NCI-H1048 (cell line): ENCODE data around the gene CEP152.

ENCODE experiments used
- DNase-seq: peaks from one replicate; lab custom pipeline; 2025; lab: John Stamatoyannopoulos, UW

Gene CEP152

GRCh38 chr15:48765022-48765421 lies 45.8 kb downstream of the CEP152 start:
- DNase-seq: no peak

DNA sequence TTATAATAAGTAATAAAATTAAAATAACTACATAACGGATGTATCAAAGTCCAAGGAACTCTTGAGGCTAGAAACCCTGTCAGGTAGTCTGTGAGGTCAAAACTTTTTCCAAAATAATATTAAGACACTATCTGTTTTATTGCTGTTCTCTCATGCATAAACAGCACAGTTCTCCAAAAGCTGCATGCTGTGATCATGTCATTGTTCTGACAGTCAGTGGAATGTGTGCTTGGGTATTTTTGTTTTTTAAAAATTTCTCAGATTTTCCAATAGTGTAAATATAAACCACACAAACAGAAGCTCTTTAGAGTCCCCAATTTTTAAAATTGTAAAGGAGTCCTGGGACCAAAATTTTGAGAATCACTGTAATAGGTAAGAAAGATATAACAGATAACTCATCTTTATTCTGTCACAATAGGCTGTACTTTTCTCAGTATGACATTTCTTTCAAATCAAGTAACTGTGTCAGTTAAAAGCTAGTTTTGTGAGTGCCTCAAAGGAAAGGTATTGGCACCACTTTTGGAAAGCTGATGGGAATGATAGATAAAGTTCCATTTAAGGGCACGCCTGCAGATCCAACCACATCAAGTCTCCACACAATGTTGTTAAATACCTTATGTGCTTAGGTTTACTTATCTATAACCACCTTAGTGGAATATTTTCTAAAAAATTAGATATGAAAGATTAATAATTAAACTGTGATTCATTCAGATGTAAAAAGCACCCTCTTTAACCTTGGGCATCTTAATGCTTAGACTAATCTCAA lies 49.3 kb downstream of the CEP152 start:
- no peak for DNase-seq

DNA sequence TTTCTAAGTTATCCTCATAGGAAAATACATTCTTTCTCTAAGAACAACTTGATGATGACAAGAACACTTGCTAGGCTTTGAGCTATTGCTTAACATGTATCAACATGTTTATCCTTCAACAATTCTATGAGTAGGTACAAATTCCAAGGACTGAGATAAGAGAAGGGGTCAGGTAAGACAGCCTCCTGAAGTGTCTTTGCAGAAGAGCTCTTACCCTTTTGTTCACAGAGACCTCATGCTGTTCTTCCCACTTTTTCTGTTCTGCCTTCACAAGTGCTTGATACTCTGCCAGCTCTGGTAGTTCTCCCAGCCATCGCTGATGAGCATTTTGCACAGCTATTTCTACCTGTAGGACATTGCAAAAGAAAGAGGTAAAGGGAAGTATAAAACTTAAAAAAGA lies 50.9 kb downstream of the CEP152 start:
- DNase-seq: no peak

DNA sequence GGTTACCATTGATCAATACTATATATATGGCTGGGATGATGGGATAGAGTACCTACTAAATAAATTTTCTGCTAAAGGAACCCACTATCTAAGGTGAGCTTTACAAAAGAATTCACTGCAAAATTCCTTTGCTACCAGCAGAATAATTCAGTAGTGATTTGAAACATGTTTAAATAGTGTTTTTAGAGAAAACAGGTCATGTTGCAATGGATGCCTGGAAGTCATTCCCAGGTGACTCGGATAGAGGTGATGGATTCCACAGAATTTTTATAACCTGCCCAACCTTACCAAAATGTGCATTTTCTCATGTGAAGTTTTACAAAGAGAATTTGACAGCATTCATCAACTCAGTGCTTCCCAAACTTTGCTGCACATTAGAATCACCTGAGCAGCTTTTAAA lies 53.2 kb downstream of the CEP152 start:
- no peak for DNase-seq

DNA sequence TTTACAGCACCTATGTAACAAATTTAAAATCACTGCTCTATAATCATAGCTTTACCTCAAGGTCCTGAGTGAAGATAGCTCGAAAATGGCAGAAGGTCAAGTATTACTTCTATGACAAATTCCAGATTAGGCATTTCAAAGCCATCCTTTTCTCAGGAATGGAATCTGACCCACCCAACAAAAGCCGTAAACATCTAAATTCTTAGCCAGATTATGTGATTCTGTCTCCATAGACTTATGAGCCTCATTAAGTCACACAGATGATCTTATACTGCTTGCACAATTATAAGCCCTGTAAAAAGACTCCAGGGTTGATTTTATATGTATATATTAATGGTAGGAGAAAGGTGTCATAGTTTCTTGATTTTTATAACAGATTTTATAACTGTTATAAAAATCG lies 56.9 kb downstream of the CEP152 start:
- DNase-seq: no peak

DNA sequence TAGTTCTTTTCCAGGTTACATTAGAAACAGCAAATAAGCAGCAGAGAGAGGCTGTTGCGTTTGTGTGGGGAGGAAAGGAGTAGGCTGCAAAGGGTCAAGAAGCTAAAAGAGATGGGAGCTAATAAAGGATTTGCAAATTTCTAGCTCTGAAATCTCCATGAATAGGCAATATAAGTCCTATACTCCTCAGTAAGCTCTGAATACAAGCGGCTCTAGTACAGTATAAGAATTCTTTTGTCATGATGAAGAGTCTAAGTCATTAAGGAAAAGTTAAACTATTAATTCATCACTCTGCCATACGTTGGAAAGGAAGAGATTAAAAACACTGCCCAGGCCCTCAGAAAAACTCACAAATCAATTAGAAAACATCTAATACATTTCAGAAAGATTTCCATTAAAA lies 59.3 kb downstream of the CEP152 start:
- no peak for DNase-seq

GRCh38 chr15:48748535-48748934 lies 62.3 kb downstream of the CEP152 start:
- no peak for DNase-seq

- no peak for DNase-seq
Measured at GRCh38 chr15:48733615-48734014, 77.3 kb downstream of the CEP152 start.

DNA sequence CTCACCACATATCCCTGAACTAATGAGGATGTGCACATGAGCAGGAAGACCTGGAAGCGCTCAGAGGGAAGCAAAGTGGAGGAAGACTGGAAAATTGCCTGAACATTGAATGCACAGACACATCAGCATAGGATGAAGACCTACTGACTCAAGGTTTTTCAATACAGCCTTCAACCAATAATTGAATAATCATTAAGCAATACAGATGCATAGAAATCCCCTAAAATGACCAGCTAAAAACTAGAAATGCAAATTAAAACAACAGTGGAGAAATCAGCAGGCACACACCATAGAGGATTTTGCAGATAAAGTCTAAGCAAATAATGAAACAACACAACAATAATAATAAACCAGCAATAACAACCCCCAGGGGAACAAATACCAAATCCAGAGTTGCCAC lies 80.4 kb downstream of the CEP152 start:
- no peak for DNase-seq

GRCh38 chr15:48723969-48724368 lies 86.9 kb downstream of the CEP152 start:
- no peak for DNase-seq

DNA sequence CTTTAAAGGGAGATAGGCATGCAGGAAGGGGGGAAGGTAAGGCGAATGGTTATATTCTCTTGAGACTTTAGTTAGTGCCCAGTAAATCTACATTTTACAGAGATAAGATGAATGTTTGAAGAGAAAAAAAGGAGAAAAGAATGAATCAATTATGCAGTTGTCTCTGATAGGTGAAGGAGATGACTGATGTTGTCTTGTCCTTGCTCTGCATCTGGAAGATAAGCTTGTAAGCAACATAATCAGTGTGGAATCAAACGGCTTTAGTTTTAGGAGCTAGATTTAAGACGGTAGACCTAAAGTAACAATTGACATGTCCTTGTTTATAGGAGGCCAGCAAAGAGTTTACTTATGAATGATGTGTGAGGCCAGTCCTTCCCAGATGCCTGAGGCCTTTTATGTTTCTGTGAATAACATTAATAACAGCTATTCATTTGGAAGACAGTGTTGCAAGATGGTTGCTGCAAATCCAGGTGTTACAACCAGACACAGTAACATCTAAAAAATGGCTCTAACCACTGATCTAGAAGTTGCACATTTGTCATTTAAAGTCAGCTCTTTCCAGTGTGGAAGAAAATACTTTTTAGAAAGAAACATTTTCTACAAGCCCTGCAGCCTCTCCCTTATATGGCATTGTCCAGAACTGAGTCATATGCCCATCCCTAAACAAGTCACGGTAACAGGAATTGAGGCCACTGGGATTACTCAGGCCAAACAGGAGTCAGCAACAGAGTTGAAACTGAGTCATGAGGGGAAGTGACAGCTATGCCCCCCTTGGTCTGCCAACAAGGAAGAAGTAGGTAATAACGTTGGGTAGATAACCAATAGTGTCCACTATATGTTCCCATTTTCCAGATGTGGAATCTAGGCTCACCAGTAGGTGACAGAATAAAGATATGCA lies 87.9 kb downstream of the CEP152 start:
- no peak for DNase-seq

- DNase-seq: no peak
Measured at GRCh38 chr15:48721061-48721810, 89.6 kb downstream of the CEP152 start.

- DNase-seq: no peak
Measured at GRCh38 chr15:48720646-48721045, 90.2 kb downstream of the CEP152 start.

- no peak for DNase-seq
Measured at GRCh38 chr15:48719668-48720067, 91.2 kb downstream of the CEP152 start.

DNA sequence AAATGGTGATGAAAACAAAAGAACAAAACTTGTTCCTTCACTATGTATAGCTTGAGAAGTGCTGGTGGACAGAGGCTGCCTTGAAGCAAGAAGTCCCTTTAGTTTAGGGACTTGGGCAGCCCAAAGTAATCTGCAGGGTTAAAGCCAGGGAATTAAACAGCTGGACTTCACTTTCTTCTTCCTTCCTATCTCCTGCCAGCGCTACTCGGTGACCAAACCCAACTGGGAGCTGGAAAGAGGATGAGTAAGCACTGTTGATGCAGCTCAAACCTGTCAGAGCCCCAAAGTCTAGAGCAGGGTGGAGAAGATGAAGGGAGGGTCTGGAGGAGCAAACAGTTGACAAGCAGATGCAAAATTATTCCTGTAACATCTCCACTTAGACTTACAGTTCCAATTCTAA lies 92.2 kb downstream of the CEP152 start:
- DNase-seq: no peak

GRCh38 chr15:48717458-48717857 lies 93.4 kb downstream of the CEP152 start:
- DNase-seq: no peak

- no peak for DNase-seq
Measured at GRCh38 chr15:48712546-48712945, 98.3 kb downstream of the CEP152 start.

GRCh38 chr15:48710952-48711495 lies 99.8 kb downstream of the CEP152 start:
- no peak for DNase-seq

DNA sequence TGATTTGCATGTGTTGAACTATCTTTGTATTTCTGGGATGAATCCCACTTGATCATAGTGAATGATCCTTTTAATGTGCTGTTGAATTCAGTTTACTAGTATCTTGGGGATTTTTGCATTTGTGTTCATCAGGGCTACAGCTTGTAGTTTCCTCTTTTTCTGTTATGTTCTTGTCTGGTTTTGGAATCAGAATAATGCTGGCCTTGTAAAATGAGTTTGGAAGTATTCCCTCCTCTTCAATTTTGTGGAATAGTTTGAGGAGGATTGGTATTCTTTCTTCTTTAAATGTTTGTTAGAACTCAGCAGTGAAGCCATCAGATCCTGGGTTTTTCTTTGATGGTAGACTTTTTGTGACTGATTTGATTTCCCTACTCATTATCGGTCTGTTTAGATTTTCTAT lies 102.2 kb downstream of the CEP152 start:
- no peak for DNase-seq

DNA sequence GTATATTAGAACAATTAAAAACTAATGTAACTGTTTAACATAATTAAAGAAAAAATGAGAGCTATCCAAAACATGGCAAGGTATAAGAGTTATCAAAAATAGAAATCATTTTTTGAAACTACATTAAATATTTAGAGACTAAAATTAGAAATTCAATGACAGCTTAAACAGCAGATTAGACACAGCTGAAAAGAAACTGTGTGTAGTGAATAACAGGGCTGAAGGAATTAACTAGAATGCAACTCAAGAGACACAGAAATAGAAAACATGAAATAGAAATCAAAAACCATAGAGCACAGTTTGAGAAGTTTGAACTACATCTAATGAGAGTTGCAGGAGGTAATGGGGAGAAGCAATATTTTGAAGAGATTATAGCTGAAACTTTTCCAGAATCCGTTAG lies 105.5 kb downstream of the CEP152 start:
- no peak for DNase-seq

DNA sequence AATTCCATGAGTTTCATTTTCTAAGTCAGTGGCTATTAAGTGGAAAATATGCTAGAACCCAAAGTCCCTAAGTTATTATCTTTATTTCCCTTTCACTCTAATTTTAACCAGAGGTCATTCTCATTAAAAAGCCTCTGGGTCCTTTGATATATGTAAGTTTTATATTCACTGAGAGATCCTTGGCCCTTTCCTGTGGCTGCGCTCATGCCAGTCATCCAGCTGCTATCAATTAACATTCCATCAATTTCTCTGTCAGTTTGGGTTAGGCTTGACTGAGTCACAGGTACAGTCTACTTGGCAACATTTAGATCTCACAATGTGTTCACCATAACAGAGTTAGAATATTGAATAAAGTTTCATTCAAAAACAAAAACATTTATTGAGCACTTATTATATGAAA lies 107.3 kb downstream of the CEP152 start:
- DNase-seq: no peak

DNA sequence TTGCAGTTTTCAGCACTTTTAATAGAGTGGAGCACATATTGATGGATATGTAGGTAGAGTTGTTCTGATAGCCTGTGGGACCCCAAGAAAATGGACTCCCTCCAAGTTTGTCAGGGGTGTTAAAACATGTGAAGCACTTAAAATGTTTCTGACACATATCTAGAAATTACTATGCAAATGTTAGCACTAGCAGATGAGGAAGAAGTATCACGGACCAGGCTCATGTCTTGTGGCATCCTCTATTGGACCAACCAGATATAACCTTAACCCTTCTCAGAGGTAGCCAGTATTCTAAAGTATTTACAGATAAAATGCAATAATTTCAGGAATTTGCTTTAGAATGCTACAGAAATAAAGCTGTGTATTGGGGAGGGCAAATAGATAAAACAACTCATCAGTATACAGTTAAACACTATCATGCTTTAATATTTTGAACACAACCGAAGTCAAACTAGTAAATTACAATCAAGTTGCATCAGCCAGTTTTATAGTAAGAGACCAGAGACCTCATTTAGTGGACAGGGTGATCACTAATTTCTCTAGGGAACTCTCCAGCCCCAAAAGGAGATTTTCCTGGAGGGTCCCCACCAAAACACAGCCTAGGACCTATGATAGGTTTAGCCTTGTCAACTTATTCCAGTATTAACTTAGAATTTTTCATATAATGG lies 108.2 kb downstream of the CEP152 start:
- no peak for DNase-seq
